Peyer's patch (tissue), 4 donors: ENCODE measurements around the gene CCDC149.

Source experiments
- POLR2A ChIP-seq, 2 donors: fragments of 450-650 bp; IDR thresholded peaks; one replicate each; pipeline ENCODE4 v1.5.1; 2017; ENCODE audit warnings: antibody characterized with exemption in 2 of 2, mild to moderate bottlenecking in 2 of 2, moderate library complexity in 2 of 2
- TF ChIP-seq, protein P1 (sequence below), 6 experiments: fragments of 450-650 bp in 4 of 6; fragments of 200-600 bp in 2 of 6; sonication (generic) in 1 of 6; IDR thresholded peaks; one replicate each; pipeline ENCODE4 v1.5.1; 2017 to 2019; ENCODE audit warnings: antibody characterized with exemption in 6 of 6, mild to moderate bottlenecking in 3 of 6, moderate library complexity in 1 of 6

GRCh38 chr4:24896977-24897376, 15.9 kb downstream of the CCDC149 start:
- TF ChIP-seq, protein P1, sequence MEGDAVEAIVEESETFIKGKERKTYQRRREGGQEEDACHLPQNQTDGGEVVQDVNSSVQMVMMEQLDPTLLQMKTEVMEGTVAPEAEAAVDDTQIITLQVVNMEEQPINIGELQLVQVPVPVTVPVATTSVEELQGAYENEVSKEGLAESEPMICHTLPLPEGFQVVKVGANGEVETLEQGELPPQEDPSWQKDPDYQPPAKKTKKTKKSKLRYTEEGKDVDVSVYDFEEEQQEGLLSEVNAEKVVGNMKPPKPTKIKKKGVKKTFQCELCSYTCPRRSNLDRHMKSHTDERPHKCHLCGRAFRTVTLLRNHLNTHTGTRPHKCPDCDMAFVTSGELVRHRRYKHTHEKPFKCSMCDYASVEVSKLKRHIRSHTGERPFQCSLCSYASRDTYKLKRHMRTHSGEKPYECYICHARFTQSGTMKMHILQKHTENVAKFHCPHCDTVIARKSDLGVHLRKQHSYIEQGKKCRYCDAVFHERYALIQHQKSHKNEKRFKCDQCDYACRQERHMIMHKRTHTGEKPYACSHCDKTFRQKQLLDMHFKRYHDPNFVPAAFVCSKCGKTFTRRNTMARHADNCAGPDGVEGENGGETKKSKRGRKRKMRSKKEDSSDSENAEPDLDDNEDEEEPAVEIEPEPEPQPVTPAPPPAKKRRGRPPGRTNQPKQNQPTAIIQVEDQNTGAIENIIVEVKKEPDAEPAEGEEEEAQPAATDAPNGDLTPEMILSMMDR (IDR thresholded peaks at IDR 0.05) = no peak
- TF ChIP-seq POLR2A (IDR thresholded peaks at IDR 0.05) = no peak
